A673 (cell line): ENCODE data around the gene DEAF1. TPM values are rescaled to one million over a fixed set of nuclear protein-coding genes. Genes with fewer than 3 reads are reported as not detected.
"Not testable (repeated sequence)": the region's sequence is repeated elsewhere in the genome, so short reads cannot be mapped to it uniquely, and the experiment has no call there.

Experiments
- BruUV-seq: library from RNA; stranded (reverse); fragments of 400-500 nt; replicated peaks from 2 replicates; lab custom pipeline; 2021; lab: Mats Ljungman, UMichigan
- CTCF ChIA-PET: fragments of 300-600 bp; sonication (Branson Sonifier 250); formaldehyde crosslinking; loops from one replicate; lab custom pipeline; 2022; ENCODE audit warnings: antibody characterized with exemption; lab: Charles Lee
- POLR2A ChIA-PET: fragments of 300-600 bp; sonication (Branson Sonifier 250); formaldehyde crosslinking; loops from one replicate; lab custom pipeline; 2022; ENCODE audit warnings: antibody characterized with exemption; ENCODE audit not compliant: low non-redundant PET; lab: Charles Lee
- DNase-seq: peaks from one replicate; pipeline ENCODE4 v3.0.0-alpha.2; 2015; ENCODE audit warnings: low spot score
- H3K27ac ChIP-seq: fragments of 200-600 bp; sonication (generic); 2 replicates; pipeline ENCODE4 v1.5.1; 2016; ENCODE audit warnings: mixed run types, low read depth, mild to moderate bottlenecking, mixed read lengths, antibody characterized with exemption, low read length; ENCODE audit not compliant: poor library complexity, severe bottlenecking
- H3K27me3 ChIP-seq: fragments of 200-600 bp; sonication (generic); replicated peaks from 2 replicates; pipeline ENCODE4 v1.6.1; 2017; ENCODE audit warnings: mixed run types, low read depth, mild to moderate bottlenecking, mixed read lengths, antibody characterized with exemption, low read length; ENCODE audit not compliant: insufficient read depth, poor library complexity
- H3K36me3 ChIP-seq: fragments of 200-600 bp; sonication (generic); 2 replicates; pipeline ENCODE4 v1.6.1; 2016; ENCODE audit warnings: mixed run types, mild to moderate bottlenecking, mixed read lengths, antibody characterized with exemption, low read length; ENCODE audit not compliant: insufficient read depth, poor library complexity, severe bottlenecking
- H3K4me1 ChIP-seq: fragments of 200-600 bp; sonication (generic); 2 replicates; pipeline ENCODE4 v1.6.1; 2017; ENCODE audit warnings: mixed run types, mild to moderate bottlenecking, mixed read lengths, antibody characterized with exemption, low read length; ENCODE audit not compliant: insufficient read depth, poor library complexity, severe bottlenecking
- H3K4me3 ChIP-seq: fragments of 200-600 bp; sonication (generic); 2 replicates; pipeline ENCODE4 v1.5.1; 2016; ENCODE audit warnings: low read depth, mixed run types, mild to moderate bottlenecking, mixed read lengths, low read length; ENCODE audit not compliant: poor library complexity, severe bottlenecking
- H3K9me3 ChIP-seq: fragments of 200-600 bp; sonication (generic); 2 replicates; pipeline ENCODE4 v1.6.1; 2016; ENCODE audit warnings: mixed run types, low read depth, mild to moderate bottlenecking, mixed read lengths, antibody characterized with exemption, low read length; ENCODE audit not compliant: poor library complexity, severe bottlenecking
- EZH2 ChIP-seq: fragments of 200-600 bp; sonication (generic); IDR thresholded peaks from 2 replicates; pipeline ENCODE4 v1.6.1; 2017; ENCODE audit warnings: borderline replicate concordance, low read depth, mild to moderate bottlenecking, mixed read lengths, antibody characterized with exemption, low read length; ENCODE audit not compliant: poor library complexity, severe bottlenecking
- intact Hi-C: fragments of 100-400 bp; cut with micrococcal nuclease; formaldehyde crosslinking; loops from one replicate; pipeline ENCODE4 v1.10.0; 2022; ENCODE audit not compliant: unreplicated experiment
- total RNA-seq: library from RNA; stranded (reverse); gene quantifications from 2 replicates; pipeline ENCODE4 v1.2.3, GENCODE V29; 2021
- TF ChIP-seq, protein P1 (sequence below): fragments of 300-800, 200-600 bp; sonication (generic); conservative IDR thresholded peaks from 2 replicates; pipeline ENCODE4 v1.5.1; 2017; ENCODE audit warnings: low read depth, mild to moderate bottlenecking, antibody characterized with exemption, low read length, moderate library complexity, mixed read lengths

The DEAF1 gene
- total RNA-seq, 1 experiment from 2014 or later: 56.7 TPM

DNA sequence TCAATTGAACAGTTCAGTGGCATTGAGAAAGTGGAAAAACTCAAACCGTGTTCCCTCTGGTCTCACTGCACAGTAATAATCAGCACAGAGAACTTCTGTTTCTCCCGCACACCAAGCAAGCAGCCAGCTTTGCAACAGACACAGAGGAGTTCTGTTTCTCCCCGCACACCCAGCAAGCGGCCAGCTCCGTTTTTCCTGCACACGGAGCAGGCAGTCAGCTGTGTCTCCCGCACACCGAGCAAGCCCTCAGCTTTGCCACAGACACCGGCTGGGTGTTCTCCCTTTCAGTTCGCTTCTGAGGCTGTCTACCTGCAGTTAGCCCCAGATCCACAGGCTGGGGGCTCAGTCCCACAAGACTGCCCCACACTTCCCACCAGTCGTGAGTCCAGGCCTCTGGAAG, 42.3 kb upstream of the DEAF1 start:
- BruUV-seq: no TSS peak
- POLR2A ChIA-PET: no interaction called here
- Histone ChIP-seq H3K27me3 (no peaks in the 10 kb centered on the region), H3K4me3 (no peak overlapping the region), H3K36me3 (no peaks in the 10 kb centered on the region), H3K27ac (no peak overlapping the region), H3K4me1 (no peaks in the 10 kb centered on the region), H3K9me3 (no peaks in the 10 kb centered on the region)
- TF ChIP-seq, protein P1, sequence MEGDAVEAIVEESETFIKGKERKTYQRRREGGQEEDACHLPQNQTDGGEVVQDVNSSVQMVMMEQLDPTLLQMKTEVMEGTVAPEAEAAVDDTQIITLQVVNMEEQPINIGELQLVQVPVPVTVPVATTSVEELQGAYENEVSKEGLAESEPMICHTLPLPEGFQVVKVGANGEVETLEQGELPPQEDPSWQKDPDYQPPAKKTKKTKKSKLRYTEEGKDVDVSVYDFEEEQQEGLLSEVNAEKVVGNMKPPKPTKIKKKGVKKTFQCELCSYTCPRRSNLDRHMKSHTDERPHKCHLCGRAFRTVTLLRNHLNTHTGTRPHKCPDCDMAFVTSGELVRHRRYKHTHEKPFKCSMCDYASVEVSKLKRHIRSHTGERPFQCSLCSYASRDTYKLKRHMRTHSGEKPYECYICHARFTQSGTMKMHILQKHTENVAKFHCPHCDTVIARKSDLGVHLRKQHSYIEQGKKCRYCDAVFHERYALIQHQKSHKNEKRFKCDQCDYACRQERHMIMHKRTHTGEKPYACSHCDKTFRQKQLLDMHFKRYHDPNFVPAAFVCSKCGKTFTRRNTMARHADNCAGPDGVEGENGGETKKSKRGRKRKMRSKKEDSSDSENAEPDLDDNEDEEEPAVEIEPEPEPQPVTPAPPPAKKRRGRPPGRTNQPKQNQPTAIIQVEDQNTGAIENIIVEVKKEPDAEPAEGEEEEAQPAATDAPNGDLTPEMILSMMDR: no peak
- TF ChIP-seq EZH2: no peak
- intact Hi-C loops: no loop called here
- no peak for DNase-seq
- CTCF ChIA-PET: no interaction called here

DNA sequence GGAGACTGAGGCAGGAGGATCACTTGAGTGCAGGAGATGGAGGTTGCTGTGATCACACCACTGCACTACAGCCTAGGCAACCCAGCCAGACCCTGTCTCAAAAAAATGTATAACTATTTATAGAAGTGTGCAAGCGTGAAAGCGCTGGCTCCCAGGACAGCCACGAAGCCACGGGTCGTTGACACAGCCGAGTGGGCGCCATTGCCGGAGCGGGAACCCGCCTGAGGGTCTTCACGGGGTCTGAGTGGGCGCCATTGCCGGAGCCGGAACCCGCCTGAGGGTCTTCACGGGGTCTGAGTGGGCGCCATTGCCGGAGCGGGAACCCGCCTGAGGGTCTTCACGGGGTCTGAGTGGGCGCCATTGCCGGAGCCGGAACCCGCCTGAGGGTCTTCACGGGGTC, 39.5 kb upstream of the DEAF1 start:
- H3K9me3 ChIP-seq, intact Hi-C loops, CTCF ChIA-PET, POLR2A ChIA-PET, H3K36me3 ChIP-seq, DNase-seq, H3K27ac ChIP-seq, H3K4me3 ChIP-seq, H3K4me1 ChIP-seq, H3K27me3 ChIP-seq, BruUV-seq: not testable (repeated sequence)

DNA sequence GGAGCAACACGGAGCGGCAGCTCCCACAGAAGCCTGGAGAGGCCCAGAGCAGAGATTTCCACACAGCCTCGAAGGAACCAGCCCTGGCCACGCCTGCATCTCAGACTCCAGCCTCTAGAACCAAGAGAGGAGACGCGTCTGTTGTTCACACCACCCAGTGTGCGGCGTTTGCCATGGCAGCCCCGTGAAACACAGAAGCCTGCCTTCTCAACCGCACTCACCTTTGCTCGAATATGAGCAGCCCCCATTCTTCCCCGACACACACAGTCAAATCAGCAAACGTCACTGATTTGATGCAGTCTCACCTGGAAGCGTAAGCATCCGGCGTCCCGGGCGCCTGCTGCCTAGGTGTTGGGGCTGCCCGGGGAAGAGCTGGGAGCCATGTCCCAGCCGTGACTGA, 38.0 kb upstream of the DEAF1 start:
- no peaks in the 10 kb centered on the region for H3K4me1 ChIP-seq
- no peak overlapping the region for H3K4me3 ChIP-seq
- H3K27ac ChIP-seq: no peak overlapping the region
- H3K36me3 ChIP-seq: no peaks in the 10 kb centered on the region
- no TSS peak for BruUV-seq
- intact Hi-C loops: no loop called here
- no peaks in the 10 kb centered on the region for H3K9me3 ChIP-seq
- H3K27me3 ChIP-seq: no peaks in the 10 kb centered on the region
- ChIA-PET POLR2A (no interaction called here), CTCF (interaction anchor here (0.6 kb wide), 1 partner anchor 120 kb away, joined by 3 read pairs; no protein-coding TSS in a partner anchor)
- TF ChIP-seq EZH2: no peak
- TF ChIP-seq, protein P1: no peak
- no peak for DNase-seq

DNA sequence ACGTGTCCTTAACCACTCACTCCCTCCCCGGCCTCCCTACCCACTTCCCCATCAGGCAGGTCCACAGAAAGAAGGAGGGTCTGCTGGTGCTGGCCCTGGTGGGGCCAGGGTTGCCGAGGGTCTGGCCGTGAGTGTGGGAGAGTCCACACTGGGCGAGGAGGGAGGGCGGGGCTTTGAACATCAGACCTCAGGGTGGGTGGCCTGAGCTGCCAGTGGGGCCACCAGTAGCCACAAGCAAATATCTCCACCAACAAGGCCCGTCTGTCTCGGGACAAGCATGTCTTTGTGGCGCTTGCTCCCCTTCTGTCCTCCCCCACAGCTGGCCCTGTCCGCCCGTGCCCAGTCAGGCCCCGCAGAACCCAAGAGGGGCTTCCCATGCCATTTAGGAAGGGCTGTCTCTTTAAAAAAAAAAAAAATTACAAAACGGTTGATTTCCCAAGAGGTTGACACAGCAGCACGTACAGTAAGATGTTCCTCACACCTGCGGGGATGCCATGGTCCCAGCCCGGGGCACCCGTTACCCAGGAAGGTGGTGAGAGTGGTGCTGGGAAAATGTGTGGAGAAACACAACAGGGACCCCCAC, 34.6 kb upstream of the DEAF1 start:
- DNase-seq: no peak
- Histone ChIP-seq H3K9me3 (no peaks in the 10 kb centered on the region), H3K36me3 (no peaks in the 10 kb centered on the region), H3K27me3 (peaks cover 8% of the 10 kb centered on the region), H3K4me3 (no peak overlapping the region), H3K27ac (no peak overlapping the region), H3K4me1 (no peaks in the 10 kb centered on the region)
- intact Hi-C loops: loop anchor here (10.0 kb wide), 1 partner anchor 175 kb away; no protein-coding TSS in a partner anchor
- BruUV-seq: no TSS peak
- CTCF ChIA-PET: interaction anchor here (1.0 kb wide), 1 partner anchor 175 kb away, joined by 3 read pairs; no protein-coding TSS in a partner anchor
- TF ChIP-seq EZH2: no peak
- TF ChIP-seq, protein P1: no peak
- POLR2A ChIA-PET: interaction anchor here (0.6 kb wide), 1 partner anchor 154 kb away, joined by 3 read pairs; no protein-coding TSS in a partner anchor
